Measurements from ENCODE around the gene ADAM12.

The ADAM12 gene

GRCh38 chr10:126376956-126377355, 11.3 kb downstream of the ADAM12 start:
- no peak for TF ChIP-seq CTCF (IDR thresholded peaks at IDR 0.05; ENCODE audit: extremely low read depth, insufficient read depth, missing control alignments)
- in situ Hi-C loops (cut with MboI; ENCODE audit: low pct_unique_long_range_greater_than_20kb, low sequenced_read_pairs, unreplicated experiment): no loop called here
- DNase-seq (ENCODE audit: low spot score): no peak

GRCh38 chr10:126375926-126376554, 12.2 kb downstream of the ADAM12 start:
- no peak for DNase-seq (ENCODE audit: low spot score)
- in situ Hi-C loops (cut with MboI; ENCODE audit: low pct_unique_long_range_greater_than_20kb, low sequenced_read_pairs, unreplicated experiment): no loop called here
- TF ChIP-seq CTCF (IDR thresholded peaks at IDR 0.05; ENCODE audit: extremely low read depth, insufficient read depth, missing control alignments): no peak

- DNase-seq (ENCODE audit: low spot score): no peak
- in situ Hi-C loops (cut with MboI; ENCODE audit: low pct_unique_long_range_greater_than_20kb, low sequenced_read_pairs, unreplicated experiment): no loop called here
These were observed 13.0 kb downstream of the ADAM12 start for GRCh38 chr10:126375299-126375698.

GRCh38 chr10:126374435-126374834, 13.8 kb downstream of the ADAM12 start:
- DNase-seq (ENCODE audit: low spot score): no peak
- in situ Hi-C loops (cut with MboI; ENCODE audit: low pct_unique_long_range_greater_than_20kb, low sequenced_read_pairs, unreplicated experiment): no loop called here
- no peak for TF ChIP-seq CTCF (IDR thresholded peaks at IDR 0.05; ENCODE audit: extremely low read depth, insufficient read depth, missing control alignments)

More at GRCh38 chr10:126375299-126375698, 13.0 kb downstream of the ADAM12 start:
- no peak for TF ChIP-seq CTCF (IDR thresholded peaks at IDR 0.05; ENCODE audit: extremely low read depth, insufficient read depth, missing control alignments)

- no peak for DNase-seq (ENCODE audit: low spot score)
- no peak for TF ChIP-seq CTCF (IDR thresholded peaks at IDR 0.05; ENCODE audit: extremely low read depth, insufficient read depth, missing control alignments)
- in situ Hi-C loops (cut with MboI; ENCODE audit: low pct_unique_long_range_greater_than_20kb, low sequenced_read_pairs, unreplicated experiment): no loop called here
These were observed 14.3 kb downstream of the ADAM12 start for GRCh38 chr10:126373972-126374371.

GRCh38 chr10:126373147-126373546, 15.1 kb downstream of the ADAM12 start:
- TF ChIP-seq CTCF (IDR thresholded peaks at IDR 0.05; ENCODE audit: extremely low read depth, insufficient read depth, missing control alignments): no peak
- no peak for DNase-seq (ENCODE audit: low spot score)
- in situ Hi-C loops (cut with MboI; ENCODE audit: low pct_unique_long_range_greater_than_20kb, low sequenced_read_pairs, unreplicated experiment): no loop called here

Data from GM13977 (cell line).